ENCODE results near the gene SDK2.

DNA sequence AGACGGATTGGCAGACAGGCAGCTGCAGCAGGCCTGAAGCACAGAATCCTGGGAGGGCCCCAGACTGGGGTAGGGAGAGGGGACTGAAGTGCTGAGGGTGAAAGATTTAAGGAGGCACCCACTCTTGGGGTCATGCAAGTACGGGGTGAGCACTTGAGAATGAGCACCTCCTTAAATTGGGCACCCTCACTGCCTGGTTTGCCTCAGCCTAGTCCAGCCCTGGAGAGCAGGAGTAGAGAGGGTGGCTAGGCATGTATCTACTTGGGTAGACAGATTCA lies 178.4 kb downstream of the SDK2 start:
- TF ChIP-seq, protein P1, sequence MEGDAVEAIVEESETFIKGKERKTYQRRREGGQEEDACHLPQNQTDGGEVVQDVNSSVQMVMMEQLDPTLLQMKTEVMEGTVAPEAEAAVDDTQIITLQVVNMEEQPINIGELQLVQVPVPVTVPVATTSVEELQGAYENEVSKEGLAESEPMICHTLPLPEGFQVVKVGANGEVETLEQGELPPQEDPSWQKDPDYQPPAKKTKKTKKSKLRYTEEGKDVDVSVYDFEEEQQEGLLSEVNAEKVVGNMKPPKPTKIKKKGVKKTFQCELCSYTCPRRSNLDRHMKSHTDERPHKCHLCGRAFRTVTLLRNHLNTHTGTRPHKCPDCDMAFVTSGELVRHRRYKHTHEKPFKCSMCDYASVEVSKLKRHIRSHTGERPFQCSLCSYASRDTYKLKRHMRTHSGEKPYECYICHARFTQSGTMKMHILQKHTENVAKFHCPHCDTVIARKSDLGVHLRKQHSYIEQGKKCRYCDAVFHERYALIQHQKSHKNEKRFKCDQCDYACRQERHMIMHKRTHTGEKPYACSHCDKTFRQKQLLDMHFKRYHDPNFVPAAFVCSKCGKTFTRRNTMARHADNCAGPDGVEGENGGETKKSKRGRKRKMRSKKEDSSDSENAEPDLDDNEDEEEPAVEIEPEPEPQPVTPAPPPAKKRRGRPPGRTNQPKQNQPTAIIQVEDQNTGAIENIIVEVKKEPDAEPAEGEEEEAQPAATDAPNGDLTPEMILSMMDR (conservative IDR thresholded peaks at IDR 0.05; ENCODE audit: low read depth, low read length) = no peak
- no peak for TF ChIP-seq EZH2 (IDR thresholded peaks at IDR 0.05; ENCODE audit: borderline replicate concordance, low read depth, low read length, poor library complexity, severe bottlenecking)
